H1 (cell line): ENCODE measurements around the gene HIBCH. TPM values are rescaled to one million over a fixed set of nuclear protein-coding genes. Genes with fewer than 3 reads are reported as not detected.

Source experiments
- CTCF ChIA-PET: fragments of 300-600 bp; sonication (Branson Sonifier 250); formaldehyde crosslinking; loops from one replicate; lab custom pipeline; 2021; ENCODE audit not compliant: partially characterized antibody; lab: Charles Lee
- POLR2A ChIA-PET: fragments of 300-600 bp; sonication (Branson Sonifier 250); formaldehyde crosslinking; loops from one replicate; lab custom pipeline; 2021; ENCODE audit warnings: inconsistent platforms; ENCODE audit not compliant: partially characterized antibody; lab: Charles Lee
- DNase-seq, 2 experiments: peaks; one replicate each; pipeline versions ENCODE4 v3.0.0 to v3.0.0-alpha.2; 2010 to 2022; ENCODE audit warnings: low spot score in 2 of 2, low read depth in 1 of 2, mixed read lengths in 1 of 2
- FAIRE-seq: peaks from 2 replicates; lab custom pipeline; 2011; peaks lifted over from hg19 to GRCh38; lab: Jason Lieb, UNC
- H2AFZ ChIP-seq: 2 replicates; pipeline ENCODE4 v1.8.1; 2012; ENCODE audit warnings: low read length, inconsistent platforms
- H2AK5ac ChIP-seq: 2 replicates; pipeline ENCODE4 v1.6.1; 2013; ENCODE audit warnings: low read depth, low read length
- H2BK120ac ChIP-seq: replicated peaks from 2 replicates; pipeline ENCODE3; 2013; ENCODE audit warnings: low read depth, low read length, inconsistent platforms
- H2BK12ac ChIP-seq: 2 replicates; pipeline ENCODE4 v1.6.1; 2013; ENCODE audit warnings: low read depth, low read length
- H2BK15ac ChIP-seq: 2 replicates; pipeline ENCODE4 v1.6.1; 2013; ENCODE audit warnings: low read length
- H2BK20ac ChIP-seq: 2 replicates; pipeline ENCODE4 v1.6.1; 2013; ENCODE audit warnings: low read length
- H2BK5ac ChIP-seq: 2 replicates; pipeline ENCODE4 v1.6.1; 2013; ENCODE audit warnings: low read depth, low read length
- H3K14ac ChIP-seq: 2 replicates; pipeline ENCODE4 v1.6.1; 2013; ENCODE audit warnings: inconsistent platforms; ENCODE audit not compliant: insufficient read length
- H3K18ac ChIP-seq: 2 replicates; pipeline ENCODE4 v1.6.1; 2013; ENCODE audit warnings: low read length; ENCODE audit errors: extremely low read depth
- H3K23ac ChIP-seq: 2 replicates; pipeline ENCODE4 v1.6.1; 2013; ENCODE audit warnings: inconsistent platforms; ENCODE audit not compliant: insufficient read length
- H3K23me2 ChIP-seq: 2 replicates; pipeline ENCODE4 v1.6.1; 2013; ENCODE audit warnings: low read depth, low read length
- H3K27ac ChIP-seq: 2 replicates; pipeline ENCODE4 v1.6.1; 2011; ENCODE audit warnings: low read depth, low read length, inconsistent platforms
- H3K27me3 ChIP-seq, 4 experiments: replicated peaks in 1 of 4; 1 replicate in 1 of 4; 2 replicates in 3 of 4; pipeline versions ENCODE4 v1.6.1 to v1.8.1; 2011 to 2013; ENCODE audit warnings: low read length in 3 of 4, mild to moderate bottlenecking in 3 of 4, inconsistent platforms in 2 of 4, mixed read lengths in 2 of 4, moderate library complexity in 1 of 4; ENCODE audit not compliant: control insufficient read depth in 3 of 4, insufficient read depth in 3 of 4; ENCODE audit errors: extremely low read depth in 1 of 4
- H3K36me3 ChIP-seq, 4 experiments: 2 replicates each; pipeline versions ENCODE4 v1.6.1 to v1.8.1; 2011 to 2013; ENCODE audit warnings: mild to moderate bottlenecking in 4 of 4, low read length in 3 of 4, moderate library complexity in 2 of 4, control low read depth in 1 of 4, inconsistent platforms in 1 of 4; ENCODE audit not compliant: insufficient read depth in 4 of 4, control insufficient read depth in 2 of 4
- H3K4ac ChIP-seq: replicated peaks from 2 replicates; pipeline ENCODE3; 2013; ENCODE audit warnings: low read length, low read depth, mixed read lengths, inconsistent platforms; ENCODE audit not compliant: insufficient read length
- H3K4me1 ChIP-seq, 4 experiments: replicated peaks in 1 of 4; 1 replicate in 1 of 4; 2 replicates in 3 of 4; pipeline versions ENCODE4 v1.6.1 to v1.8.1; 2011 to 2013; ENCODE audit warnings: low read length in 3 of 4, inconsistent platforms in 2 of 4, mixed read lengths in 1 of 4; ENCODE audit not compliant: insufficient read depth in 4 of 4, control insufficient read depth in 3 of 4
- H3K4me2 ChIP-seq, 2 experiments: 2 replicates each; pipeline versions ENCODE4 v1.6.1 to v1.8.1; 2011 to 2013; ENCODE audit warnings: low read depth in 2 of 2, low read length in 2 of 2, control low read depth in 1 of 2, inconsistent platforms in 1 of 2, mild to moderate bottlenecking in 1 of 2; ENCODE audit not compliant: insufficient read depth in 1 of 2
- H3K4me3 ChIP-seq, 4 experiments: fragments of 200-600, 300-600 bp in 1 of 4; sonication (generic), shearing (Covaris generic), sonication (Bioruptor Twin) in 1 of 4; 2 replicates each; pipeline versions ENCODE4 v1.5.1 to v1.8.1; 2011 to 2016; ENCODE audit warnings: low read length in 4 of 4, low read depth in 3 of 4, control low read depth in 2 of 4, inconsistent platforms in 2 of 4, mild to moderate bottlenecking in 2 of 4, mixed read lengths in 1 of 4, moderate library complexity in 1 of 4; ENCODE audit not compliant: insufficient read depth in 2 of 4; ENCODE audit errors: extremely low read depth in 1 of 4
- H3K56ac ChIP-seq: replicated peaks from 2 replicates; pipeline ENCODE3; 2013; ENCODE audit warnings: low read depth, mild to moderate bottlenecking, mixed read lengths, low read length, inconsistent platforms; ENCODE audit not compliant: insufficient read length
- H3K79me1 ChIP-seq: 2 replicates; pipeline ENCODE4 v1.6.1; 2013; ENCODE audit warnings: low read depth, low read length, control low read depth
- H3K79me2 ChIP-seq, 2 experiments: 2 replicates each; pipeline versions ENCODE4 v1.6.1 to v1.8.1; 2012 to 2013; ENCODE audit warnings: low read length in 2 of 2, mild to moderate bottlenecking in 2 of 2, inconsistent platforms in 1 of 2; ENCODE audit not compliant: insufficient read depth in 2 of 2, control insufficient read depth in 1 of 2
- H3K9ac ChIP-seq, 4 experiments: replicated peaks in 1 of 4; 1 replicate in 1 of 4; 2 replicates in 3 of 4; pipeline versions ENCODE4 v1.6.1 to v1.8.1; 2011 to 2013; ENCODE audit warnings: low read depth in 3 of 4, low read length in 3 of 4, control low read depth in 2 of 4, mild to moderate bottlenecking in 2 of 4, moderate library complexity in 2 of 4, inconsistent platforms in 1 of 4; ENCODE audit errors: extremely low read depth in 1 of 4
- H3K9me3 ChIP-seq, 2 experiments: 2 replicates each; pipeline versions ENCODE4 v1.6.1 to v1.8.1; 2012 to 2013; ENCODE audit warnings: mild to moderate bottlenecking in 2 of 2, moderate library complexity in 2 of 2, control low read depth in 1 of 2, inconsistent platforms in 1 of 2, low read depth in 1 of 2, low read length in 1 of 2, mixed read lengths in 1 of 2; ENCODE audit not compliant: insufficient read depth in 2 of 2
- H4K20me1 ChIP-seq, 2 experiments: replicated peaks in 1 of 2; 2 replicates each; pipeline versions ENCODE3 to v1.8.1; 2011 to 2013; ENCODE audit warnings: inconsistent platforms in 2 of 2, low read length in 2 of 2, mild to moderate bottlenecking in 1 of 2; ENCODE audit not compliant: insufficient read depth in 2 of 2, control insufficient read depth in 1 of 2
- H4K5ac ChIP-seq: 2 replicates; pipeline ENCODE4 v1.6.1; 2013; ENCODE audit warnings: low read length, low read depth, mixed read lengths, inconsistent platforms; ENCODE audit not compliant: insufficient read length
- H4K8ac ChIP-seq: 2 replicates; pipeline ENCODE4 v1.8.0; 2013; ENCODE audit warnings: mild to moderate bottlenecking, moderate library complexity, low read length, inconsistent platforms; ENCODE audit not compliant: insufficient read depth; ENCODE audit errors: extremely low read depth
- H4K91ac ChIP-seq: replicated peaks from 2 replicates; pipeline ENCODE3; 2013; ENCODE audit warnings: low read length, mixed read lengths, inconsistent platforms; ENCODE audit not compliant: insufficient read length
- BCL11A ChIP-seq, 2 experiments: IDR thresholded peaks; one replicate each; pipeline ENCODE4 v1.6.1; 2011; ENCODE audit warnings: low read depth in 2 of 2, low read length in 2 of 2, mild to moderate bottlenecking in 2 of 2
- CREB1 ChIP-seq: IDR thresholded peaks from 2 replicates; pipeline ENCODE4 v1.6.1; 2012; ENCODE audit warnings: inconsistent platforms
- FOSL1 ChIP-seq: IDR thresholded peaks from 2 replicates; pipeline ENCODE4 v1.6.1; 2011; ENCODE audit warnings: mild to moderate bottlenecking, low read depth, low read length, moderate library complexity; ENCODE audit not compliant: insufficient read depth
- GTF2F1 ChIP-seq: IDR thresholded peaks from 2 replicates; pipeline ENCODE4 v1.6.1; 2012; ENCODE audit warnings: low read depth, low read length, improper control_type of control experiment, borderline replicate concordance
- JUND ChIP-seq: IDR thresholded peaks from 2 replicates; pipeline ENCODE4 v1.6.1; 2011; ENCODE audit warnings: mild to moderate bottlenecking, improper control_type of control experiment, low read length
- KDM4A ChIP-seq: IDR thresholded peaks from one replicate; pipeline ENCODE4 v1.7.1; 2012; ENCODE audit warnings: low read depth, mild to moderate bottlenecking, moderate library complexity, low read length, inconsistent platforms; ENCODE audit not compliant: severe bottlenecking
- NANOG ChIP-seq: IDR thresholded peaks from 2 replicates; pipeline ENCODE4 v1.6.1; 2011; ENCODE audit warnings: low read length, low read depth, mild to moderate bottlenecking, inconsistent platforms; ENCODE audit not compliant: insufficient read depth, poor library complexity, severe bottlenecking
- PHF8 ChIP-seq: fragments of 200-600 bp; sonication (generic); conservative IDR thresholded peaks from 2 replicates; pipeline ENCODE4 v1.7.1; 2012; ENCODE audit warnings: low read depth, mild to moderate bottlenecking, inconsistent platforms, low read length, moderate library complexity
- POU5F1 ChIP-seq: IDR thresholded peaks from 2 replicates; pipeline ENCODE4 v1.6.1; 2011; ENCODE audit warnings: low read depth, mild to moderate bottlenecking, low read length, moderate library complexity
- RFX5 ChIP-seq: IDR thresholded peaks from 2 replicates; pipeline ENCODE4 v1.6.1; 2011; ENCODE audit warnings: low read depth, low read length, improper control_type of control experiment, borderline replicate concordance
- SUZ12 ChIP-seq: fragments of 200-600 bp; sonication (generic); IDR thresholded peaks from 2 replicates; pipeline ENCODE4 v1.6.1; 2012; ENCODE audit warnings: mild to moderate bottlenecking, inconsistent platforms, low read length, moderate library complexity, mixed read lengths
- WGBS, 2 experiments: shearing (Covaris generic) in 1 of 2; methylation state at CpG; one replicate each; pipeline versions ENCODE4 v1.1.6 to v1.1.7; 2013 to 2015; ENCODE audit warnings: low lambda C conversion rate in 2 of 2, mixed read lengths in 2 of 2, inconsistent platforms in 1 of 2, low coverage in 1 of 2, missing lambda C conversion rate in 1 of 2; ENCODE audit not compliant: insufficient replicate concordance in 2 of 2, insufficient coverage in 1 of 2, insufficient read length in 1 of 2; ENCODE audit errors: extremely low coverage in 1 of 2, missing lambda C conversion rate in 1 of 2; 5-methylcytosine and 5-hydroxymethylcytosine counted together
- polyA plus RNA-seq, 7 experiments: library from polyadenylated mRNA; depleted of rRNA in 3 of 7; stranded (reverse) in 5 of 7; unstranded in 2 of 7; fragments of >200 nt in 5 of 7; fragments of 200-250 nt in 2 of 7; gene quantifications; 1 replicate in 5 of 7; 2 replicates in 1 of 7; 4 replicates in 1 of 7; pipeline versions ENCODE4 v1.2.1 to v1.2.3, GENCODE V29; 2011 to 2013; ENCODE audit warnings: missing spikeins in 2 of 7, mixed read lengths in 2 of 7
- total RNA-seq: library from RNA; stranded (reverse); fragmentation: NEBNext Ultra II Directional; extraction: Animal tissue kit (Norgen Biotek cat#: 25700); gene quantifications from 2 replicates; pipeline ENCODE4 v1.2.1, GENCODE V29; 2021

Gene HIBCH
- total and polyA plus RNA-seq, 2 of the 8 experiments (the other 6 are each of a cell fraction or from before 2014, with no cell fraction given) = 7.5 to 31.8 TPM

DNA sequence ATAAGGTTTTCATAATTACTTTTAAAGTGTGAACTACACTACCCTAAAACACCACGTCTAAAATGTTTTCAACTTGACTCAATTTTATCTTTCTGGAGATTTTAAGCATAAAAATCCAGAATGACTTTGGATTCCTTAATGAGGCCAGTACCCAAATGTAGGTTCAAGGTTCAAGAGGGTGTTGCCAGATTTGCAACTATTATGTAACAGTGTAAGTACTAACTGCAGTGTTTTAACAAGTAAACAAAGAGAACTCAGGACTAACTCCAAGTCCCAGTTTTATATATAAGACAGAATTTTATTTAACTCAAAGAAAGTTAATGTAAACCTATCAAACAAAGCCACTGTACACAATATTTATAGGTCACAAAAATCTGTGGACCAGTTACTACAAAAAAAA, 5.7 kb downstream of the HIBCH start:
- POLR2A ChIA-PET = no interaction called here
- Histone ChIP-seq H3K27me3 (no peaks in the 10 kb centered on the region), H4K8ac (no peak overlapping the region), H3K79me2 (peaks cover 0 to 25% of the 10 kb centered on the region in 2 experiments; a peak in 2 of 4 replicates), H3K79me1 (no peaks in the 10 kb centered on the region; the same call in 1 of the 2 replicates), H2BK15ac (no peak overlapping the region), H2BK20ac (no peak overlapping the region), H3K4ac (no peak overlapping the region), H3K4me1 (peaks cover 0 to 5% (median 1%) of the 10 kb centered on the region in 4 experiments; a peak in 3 of 7 replicates), H3K4me3 (no peak overlapping the region), H2BK120ac (no peak overlapping the region), H2BK12ac (no peak overlapping the region), H4K91ac (no peak overlapping the region), H3K23me2 (peaks cover under 1% of the 10 kb centered on the region; the same call in 1 of the 2 replicates), H3K14ac (no peak overlapping the region), H3K9me3 (no peaks in the 10 kb centered on the region), H4K5ac (no peak overlapping the region), H3K18ac (no peak overlapping the region), H3K36me3 (peaks cover 0 to 7% (median 3%) of the 10 kb centered on the region in 4 experiments; a peak in 6 of 8 replicates), H3K56ac (no peak overlapping the region), H3K4me2 (no peak overlapping the region), H3K9ac (no peak overlapping the region), H3K27ac (no peak overlapping the region), H2AK5ac (no peak overlapping the region), H4K20me1 (peaks cover 0 to 3% of the 10 kb centered on the region in 2 experiments), H2AFZ (no peak overlapping the region), H3K23ac (no peak overlapping the region), H2BK5ac (no peak overlapping the region)
- DNase-seq (no peak), FAIRE-seq (no peak)
- TF ChIP-seq POU5F1 (no peak), GTF2F1 (no peak), RFX5 (no peak), FOSL1 (no peak), SUZ12 (no peak), PHF8 (no peak), BCL11A (IDR thresholded peaks at IDR 0.05; ENCODE audit: low read depth in 2 of 2, low read length in 2 of 2) (no peak), NANOG (no peak), CREB1 (no peak), KDM4A (no peak), JUND (no peak)
- CTCF ChIA-PET = interaction anchor here (0.6 to 1.8 kb wide), 8 partner anchors 11 to 438 kb away, joined by 3 to 11 read pairs (median 5); no protein-coding TSS in a partner anchor
- WGBS, 2 experiments = 89% methylated on average over 1 of the region's 1 CpG; no CpG with 5 or more reads in 1 of the 2 experiments
